Erythroblast (primary cell): ENCODE results near the gene ATP8B3.

Experiments used
- GATA1 ChIP-seq: IDR thresholded peaks from 2 replicates; pipeline ENCODE4 v1.6.1; 2011; ENCODE audit warnings: low read depth, mild to moderate bottlenecking, control low read depth, low read length, moderate library complexity
- POLR2A ChIP-seq: IDR thresholded peaks from 2 replicates; pipeline ENCODE4 v1.6.1; 2011; ENCODE audit warnings: mild to moderate bottlenecking, low read length

GRCh38 chr19:1843116-1843515, 31.0 kb upstream of the ATP8B3 start:
- TF ChIP-seq POLR2A (no peak), GATA1 (no peak)
